NK-92 (cell line): ENCODE results near the gene ZNF519.
"Not testable (repeated sequence)": the region's sequence is repeated elsewhere in the genome, so short reads cannot be mapped to it uniquely, and the experiment has no call there.

Source experiments
- DNase-seq: peaks from one replicate; lab custom pipeline; 2025; ENCODE audit not compliant: unreplicated experiment; lab: John Stamatoyannopoulos, UW

ZNF519 gene

DNA sequence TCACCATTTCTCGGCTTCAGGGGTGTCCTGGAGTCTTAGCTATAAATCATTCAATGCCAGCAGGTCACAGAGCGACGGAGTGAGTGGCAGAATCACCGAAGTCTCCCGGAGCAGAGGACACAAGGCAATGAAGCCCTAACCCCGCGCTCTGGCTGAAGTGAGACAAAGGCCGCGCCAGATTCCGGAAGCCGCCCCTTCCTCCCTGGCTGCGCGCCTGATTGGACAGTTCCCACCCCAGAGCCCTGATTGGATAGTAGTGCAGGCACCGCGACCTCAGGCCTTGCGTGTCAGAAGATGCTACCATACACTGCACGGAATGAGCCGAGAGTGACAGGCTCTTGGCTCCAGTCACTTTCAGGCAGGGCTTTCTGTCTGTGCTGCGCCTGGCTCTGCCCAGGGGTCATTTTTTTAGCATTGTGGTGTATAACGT is at the start of gene ZNF519:
Gene ZNF519 (minus strand): TSS at position 165 of the 430 bp plus-strand sequence. CDS start 158 bp downstream, at position 7.
- DNase-seq: peak; percentile 24

DNA sequence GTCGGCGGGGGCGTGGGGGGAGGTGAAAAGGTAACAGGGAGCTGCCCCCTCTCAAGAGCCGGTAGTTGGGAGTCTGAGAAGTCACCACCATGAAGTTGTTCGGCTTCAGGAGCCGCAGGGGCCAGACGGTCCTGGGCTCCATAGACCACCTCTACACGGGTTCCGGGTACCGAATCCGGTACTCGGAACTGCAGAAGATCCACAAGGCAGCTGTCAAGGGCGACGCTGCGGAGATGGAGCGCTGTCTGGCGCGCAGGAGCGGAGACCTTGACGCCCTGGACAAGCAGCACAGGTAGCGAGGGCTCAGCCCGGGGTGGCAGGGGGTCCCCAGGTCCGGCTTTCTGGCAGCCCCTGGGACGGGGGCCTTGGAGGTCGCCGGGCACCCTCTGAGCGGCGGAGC is 47.1 kb upstream of the ZNF519 start:
- DNase-seq: no peak

DNA sequence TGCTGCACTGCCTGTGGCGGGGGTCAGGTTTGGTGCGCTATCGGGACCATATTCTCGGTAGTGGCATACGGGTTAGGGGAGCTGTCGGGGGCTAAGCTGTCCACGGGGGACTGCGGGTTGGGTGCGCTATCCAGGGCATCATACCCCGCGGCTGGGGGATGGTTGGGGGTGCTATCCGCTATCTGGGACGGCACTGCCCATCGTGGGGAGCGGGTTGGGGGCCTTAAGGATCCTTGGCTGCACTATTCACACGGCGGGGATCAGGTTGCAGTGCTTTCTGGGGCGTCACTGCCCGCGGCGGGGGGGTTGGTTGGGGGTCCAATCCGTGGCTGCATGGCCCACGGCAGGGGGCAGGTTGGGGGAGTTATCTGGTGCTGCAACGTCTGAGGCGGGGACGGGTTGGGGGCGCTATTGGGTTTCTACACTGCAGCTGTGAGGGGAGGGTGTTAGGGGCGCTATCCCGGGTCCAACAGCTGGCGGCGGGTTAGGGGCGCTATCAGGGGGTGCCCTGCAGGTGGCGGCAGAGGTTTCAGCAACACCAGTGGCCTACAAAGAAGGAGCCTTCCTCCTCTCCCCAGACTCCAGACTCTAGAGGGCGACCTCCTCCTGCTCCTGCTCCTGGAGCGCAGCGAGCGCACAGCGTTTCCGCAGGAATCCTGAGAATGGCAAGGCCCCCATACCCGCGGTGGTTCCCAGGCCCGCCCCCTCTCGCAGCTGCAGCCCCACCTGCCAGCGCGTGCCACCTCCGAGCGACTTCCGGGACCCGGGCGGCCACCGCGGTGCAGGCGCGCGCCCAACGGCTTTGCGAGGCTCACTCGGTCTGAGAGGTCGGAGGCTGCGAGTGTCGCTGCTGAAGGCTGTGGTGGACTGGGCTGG is 46.3 kb upstream of the ZNF519 start:
- DNase-seq: not testable (repeated sequence)

DNA sequence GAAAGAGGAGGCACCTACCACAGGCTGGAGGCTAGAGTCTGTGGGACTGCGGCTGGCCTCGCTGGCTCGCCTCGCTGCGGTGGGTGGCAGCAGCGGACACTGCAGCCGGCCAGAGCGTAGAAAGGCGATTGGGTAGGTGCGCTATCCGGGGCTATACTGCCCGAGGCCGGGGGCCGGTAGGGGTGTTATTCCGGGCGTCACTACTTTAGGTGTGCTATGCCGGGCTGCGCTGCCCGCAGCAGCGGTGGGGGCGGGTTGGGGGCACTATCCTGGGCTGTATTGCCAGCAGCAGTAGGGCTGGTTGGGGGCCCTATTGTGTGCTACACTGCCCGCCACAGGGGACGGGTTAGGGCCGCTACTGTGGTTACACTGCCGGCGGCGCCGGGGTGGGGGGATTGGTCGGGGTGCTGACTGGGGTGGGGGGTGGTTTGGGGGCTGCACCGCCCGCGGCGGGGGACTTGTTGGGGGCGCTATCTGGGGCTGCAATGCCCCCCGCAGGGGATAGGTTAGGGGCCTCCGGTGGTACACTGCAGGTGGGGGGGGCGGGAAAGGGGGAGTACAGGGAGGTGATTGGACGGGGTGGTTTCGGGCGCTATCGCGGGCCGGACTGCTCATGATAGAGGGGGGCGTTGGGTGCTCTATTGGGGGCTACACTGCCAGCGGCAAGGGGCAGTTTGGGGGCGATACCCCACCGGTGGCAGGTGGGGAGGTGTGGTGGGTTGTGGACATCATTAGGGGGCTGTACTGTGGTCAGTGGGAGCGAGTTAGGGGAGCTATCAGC is 45.5 kb upstream of the ZNF519 start:
- not testable (repeated sequence) for DNase-seq

DNA sequence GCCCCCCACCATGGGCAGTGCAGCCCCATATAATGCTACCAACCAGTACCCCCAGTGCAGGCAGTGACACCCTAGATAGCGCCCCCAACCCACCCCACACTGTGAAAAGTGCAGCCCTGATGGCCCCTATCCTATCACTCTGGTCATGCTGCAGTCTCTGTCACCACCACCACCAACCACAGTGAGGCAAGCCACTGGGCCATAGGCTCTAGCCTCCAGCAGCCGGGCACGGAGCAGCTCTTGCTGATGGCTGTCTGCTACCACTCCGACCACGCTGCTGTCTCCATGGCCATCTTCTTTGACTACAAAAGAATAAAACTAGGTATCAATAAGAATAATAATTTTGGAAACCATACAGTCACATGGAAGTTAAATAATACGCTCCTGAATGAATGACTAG is 43.2 kb upstream of the ZNF519 start:
- DNase-seq: not testable (repeated sequence)

DNA sequence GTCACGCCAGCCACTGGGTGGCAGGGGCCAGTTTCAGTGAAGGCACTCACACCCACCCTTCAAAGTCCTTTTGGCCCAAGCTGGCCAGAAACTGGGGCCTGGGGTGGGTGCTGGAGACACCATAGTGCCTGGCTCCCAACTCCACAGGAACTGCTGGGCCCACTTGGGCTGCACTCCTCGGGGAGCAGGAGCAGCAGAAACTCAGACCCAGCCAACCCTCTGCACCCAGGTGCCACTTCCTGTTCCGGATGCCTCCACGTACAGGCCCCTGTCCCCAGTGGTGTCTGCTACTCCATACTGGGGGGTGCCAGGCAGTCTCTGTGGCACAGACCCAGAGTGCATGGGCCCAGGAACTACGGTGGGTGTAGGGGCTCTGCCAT is 42.5 kb upstream of the ZNF519 start:
- DNase-seq: no peak

DNA sequence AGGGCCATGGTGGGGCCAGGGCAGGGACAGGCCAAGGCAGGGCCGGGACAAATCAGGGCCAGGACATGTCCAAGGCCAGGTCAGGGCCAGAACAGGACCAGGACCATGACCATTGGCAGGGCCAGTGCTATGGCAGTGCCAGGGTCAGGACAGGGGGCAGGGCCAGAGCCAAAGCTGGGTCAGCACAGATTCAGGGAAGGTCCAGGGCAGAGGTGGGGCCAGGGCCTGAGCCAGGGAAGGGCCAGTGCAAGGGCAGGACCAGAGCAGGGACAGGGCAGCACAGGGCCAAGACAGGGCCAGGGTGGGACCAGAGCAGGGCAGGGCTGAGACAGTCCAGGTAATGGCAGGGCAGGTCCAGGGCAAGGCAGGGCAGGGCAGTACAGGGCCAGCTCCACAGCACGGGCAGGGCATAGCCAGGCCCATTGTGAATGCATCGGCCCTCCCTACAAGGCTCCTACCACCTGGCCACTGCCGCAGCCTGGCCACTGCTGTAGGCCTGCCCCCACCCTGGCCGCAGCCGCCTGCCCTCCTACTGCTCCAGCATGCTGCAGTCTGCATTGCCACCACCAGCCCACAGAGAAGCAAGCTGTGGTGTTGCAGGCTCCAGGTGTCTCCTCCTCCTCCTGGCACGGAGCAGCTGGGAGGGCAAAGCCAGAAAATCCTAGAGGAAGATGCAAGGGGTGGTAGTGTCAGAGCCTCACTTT is 41.9 kb upstream of the ZNF519 start:
- not testable (repeated sequence) for DNase-seq

DNA sequence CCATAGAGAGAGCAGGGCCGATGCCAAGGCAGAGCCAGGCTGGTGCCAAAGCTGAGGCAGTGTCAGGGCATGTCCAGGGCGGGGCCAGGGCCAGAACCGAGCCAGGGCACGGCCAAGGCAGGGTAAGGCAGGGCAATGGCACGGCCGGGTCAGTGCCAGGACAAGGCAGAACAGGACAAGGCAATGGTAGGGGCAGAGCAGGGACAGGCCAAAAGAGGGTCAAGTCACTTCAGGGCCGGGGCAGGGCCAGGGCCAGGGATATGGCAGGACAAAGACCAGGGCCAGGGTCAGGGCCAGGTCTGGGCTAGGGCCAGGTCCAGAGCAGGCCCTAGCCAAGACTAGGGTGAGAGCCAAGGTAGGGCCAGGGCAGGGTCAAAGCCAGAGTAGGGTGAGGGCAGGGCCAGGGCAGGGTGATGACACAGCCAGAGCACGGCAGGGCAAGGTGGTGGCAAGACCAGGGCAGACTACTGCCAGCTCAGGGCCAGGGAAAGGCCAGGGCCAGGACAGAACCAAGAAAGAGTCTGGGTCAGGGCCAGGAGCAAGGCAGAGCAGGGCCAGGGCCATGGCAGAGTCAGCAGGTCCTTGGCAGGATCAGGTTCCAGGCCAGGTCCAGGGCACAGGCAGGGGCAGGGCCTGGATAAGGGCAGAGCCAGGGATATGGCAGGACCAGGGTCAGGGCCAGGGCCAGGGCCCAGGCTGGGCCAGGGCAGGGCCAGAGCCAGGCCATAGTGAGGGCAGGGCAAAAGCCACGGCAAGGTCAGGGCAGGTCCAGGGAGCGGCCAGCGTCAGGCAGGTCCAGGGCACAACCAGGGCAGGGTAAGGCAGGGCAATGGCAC is 41.1 kb upstream of the ZNF519 start:
- not testable (repeated sequence) for DNase-seq

DNA sequence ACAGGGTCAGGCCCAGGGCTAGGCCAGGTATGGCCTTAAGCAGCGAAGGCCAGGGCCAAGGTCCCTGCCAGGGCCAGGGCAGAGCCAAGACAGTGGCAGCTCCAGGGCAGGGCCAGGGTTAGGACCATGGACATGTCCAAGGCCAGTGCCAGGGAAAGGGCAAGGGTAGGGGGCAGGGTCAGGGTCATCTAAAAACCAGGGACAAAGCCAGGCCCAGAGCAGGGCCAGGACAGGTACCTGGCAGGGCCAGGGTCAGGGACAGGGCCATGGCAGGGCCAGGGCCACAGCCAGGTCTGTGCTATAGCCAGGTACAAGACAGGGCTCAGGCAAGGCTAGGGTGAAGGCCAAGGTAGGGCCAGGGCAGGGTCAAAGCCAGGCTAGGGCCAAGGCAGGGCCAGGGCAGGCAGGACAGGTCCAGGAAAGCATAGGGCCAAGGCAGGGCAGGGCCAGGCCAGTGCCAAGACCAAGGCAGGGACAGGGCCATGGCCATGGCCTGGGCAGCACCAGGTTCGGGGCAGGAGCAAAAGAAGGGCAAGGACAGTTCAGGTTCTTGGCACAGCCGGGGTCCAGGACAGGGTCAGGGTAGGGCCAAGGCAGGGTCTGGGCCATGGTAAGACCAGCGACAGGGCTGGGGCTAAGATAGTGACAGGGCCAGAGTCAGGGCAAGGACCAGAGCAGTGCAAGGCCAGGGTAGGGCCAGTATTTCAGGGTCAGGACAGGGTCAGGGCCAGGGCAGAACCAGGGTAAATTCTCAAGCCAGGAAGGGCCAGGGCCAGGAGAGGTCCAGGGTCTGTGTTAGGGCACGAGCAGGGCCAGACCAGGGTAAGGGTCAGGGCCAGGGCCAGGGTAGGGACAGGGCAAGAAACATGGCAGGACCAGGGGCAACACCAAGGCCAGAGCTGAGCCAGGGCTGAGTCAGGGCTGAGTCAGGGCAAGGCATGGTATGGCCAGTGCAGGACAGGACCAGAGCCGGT is 40.2 kb upstream of the ZNF519 start:
- DNase-seq: not testable (repeated sequence)

DNA sequence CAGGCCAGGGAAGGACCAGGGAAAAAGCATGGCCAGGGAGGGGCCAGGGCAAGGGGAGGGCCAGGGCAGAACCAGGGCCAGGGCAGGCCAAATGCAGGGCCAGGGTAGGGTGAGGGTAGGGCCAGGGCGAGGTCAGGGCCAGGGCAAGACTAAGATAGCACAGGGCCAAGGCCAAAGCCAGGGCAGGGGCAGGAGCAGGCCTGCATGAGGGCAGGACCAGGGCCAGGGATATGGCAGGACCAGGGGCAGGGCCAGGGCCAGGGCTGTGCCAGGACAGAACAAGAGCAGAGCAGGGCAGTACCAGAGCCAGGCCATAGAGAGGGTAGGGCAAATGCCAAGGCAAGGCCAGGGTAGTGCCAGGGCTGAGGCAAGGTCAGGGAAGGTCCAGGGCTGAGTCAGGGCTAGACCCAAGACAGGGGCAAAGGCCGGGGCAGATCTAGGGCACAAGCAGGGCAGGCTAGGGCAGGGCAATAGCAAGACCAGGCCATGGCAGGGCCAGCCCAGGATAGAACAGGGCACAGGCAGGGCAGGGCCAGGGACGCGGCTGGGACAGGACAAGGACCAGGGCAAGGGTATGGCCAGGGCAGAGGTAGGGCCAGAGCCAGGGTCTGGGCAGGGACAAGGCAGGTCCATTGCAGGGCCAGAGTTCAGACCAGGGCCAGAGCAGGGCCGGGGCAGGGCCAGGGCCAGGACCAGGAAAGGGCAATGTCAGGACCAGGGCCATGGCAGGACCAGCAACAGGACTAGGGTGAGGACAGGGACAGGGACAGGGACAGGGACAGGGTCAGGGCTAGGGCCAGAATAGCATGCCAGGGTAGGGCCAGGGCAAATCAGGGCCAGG is 39.3 kb upstream of the ZNF519 start:
- not testable (repeated sequence) for DNase-seq

DNA sequence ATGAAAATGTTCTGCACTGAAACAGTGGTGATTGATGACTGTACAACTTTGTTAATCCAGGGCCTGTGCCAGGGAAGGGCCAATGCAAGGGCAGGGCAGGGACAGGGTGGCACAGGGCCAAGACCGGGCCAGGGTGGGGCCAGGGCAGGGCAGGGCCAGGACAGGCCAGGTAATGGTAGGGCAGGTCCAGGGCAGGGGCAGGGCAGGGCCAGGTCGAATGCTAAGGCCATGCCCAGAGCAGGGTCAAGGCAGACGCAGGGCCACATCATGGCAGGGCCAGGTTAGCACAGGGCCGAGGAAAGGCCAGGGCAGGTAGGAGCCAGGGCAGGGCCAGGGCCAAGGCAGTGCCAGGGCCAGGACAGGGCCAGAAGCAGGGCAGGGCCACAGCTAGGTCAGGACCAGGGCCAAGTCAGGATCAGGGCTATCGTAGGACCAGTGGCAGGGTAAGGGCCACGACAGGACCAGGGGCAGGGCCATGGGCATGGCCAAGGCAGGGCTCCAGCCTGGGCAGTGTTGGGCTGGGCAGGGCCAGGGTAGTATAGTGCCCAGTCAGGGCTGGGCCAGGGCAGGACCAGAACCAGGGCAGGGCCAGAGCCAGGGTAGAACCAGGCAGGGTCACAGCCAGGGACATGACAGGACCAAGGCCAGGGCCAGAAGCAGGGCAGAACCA is 38.3 kb upstream of the ZNF519 start:
- not testable (repeated sequence) for DNase-seq

DNA sequence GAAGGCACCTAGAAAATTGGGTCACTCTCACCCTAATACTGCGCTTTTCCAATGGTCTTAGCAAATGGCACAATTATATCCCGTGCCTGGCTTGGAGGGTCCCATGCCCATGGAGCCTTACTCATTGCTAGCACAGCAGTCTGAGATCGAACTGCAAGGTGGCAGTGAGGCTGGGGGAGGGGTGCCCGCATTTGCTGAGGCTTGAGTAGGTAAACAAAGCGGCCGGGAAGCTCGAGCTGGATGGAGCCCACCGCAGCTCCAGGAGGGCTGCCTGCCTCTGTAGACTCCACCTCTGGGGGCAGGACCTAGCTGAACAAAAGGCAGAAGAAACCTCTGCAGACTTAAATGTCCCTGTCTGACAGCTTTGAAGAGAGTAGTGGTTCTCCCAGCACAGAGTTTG is 30.7 kb upstream of the ZNF519 start:
- DNase-seq: not testable (repeated sequence)

DNA sequence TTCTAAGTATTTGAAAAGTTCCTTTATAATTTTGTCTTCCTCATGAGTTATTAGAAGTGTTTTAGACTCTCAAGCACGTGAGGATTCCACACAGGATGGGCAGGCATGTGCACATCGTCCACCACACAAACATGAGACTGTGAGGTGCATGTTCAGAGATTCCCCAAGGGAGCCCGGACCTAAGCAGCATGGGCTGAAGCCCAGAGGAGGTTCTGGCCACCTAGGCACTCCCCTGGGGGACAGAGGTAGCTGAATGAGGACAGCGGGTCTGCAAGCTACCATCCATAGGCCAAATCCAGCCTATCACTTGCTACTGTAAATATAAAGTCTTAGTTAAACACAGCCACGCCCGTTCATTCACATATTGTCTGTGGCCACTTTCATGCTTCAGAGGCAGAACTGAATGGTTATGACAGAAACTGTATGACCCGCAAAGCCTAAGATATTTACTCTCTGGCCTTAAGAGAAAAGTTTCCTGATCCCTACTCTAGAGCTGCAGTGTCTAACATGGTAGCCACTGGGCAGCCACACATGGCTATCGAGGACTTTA is 19.4 kb upstream of the ZNF519 start:
- DNase-seq: not testable (repeated sequence)

DNA sequence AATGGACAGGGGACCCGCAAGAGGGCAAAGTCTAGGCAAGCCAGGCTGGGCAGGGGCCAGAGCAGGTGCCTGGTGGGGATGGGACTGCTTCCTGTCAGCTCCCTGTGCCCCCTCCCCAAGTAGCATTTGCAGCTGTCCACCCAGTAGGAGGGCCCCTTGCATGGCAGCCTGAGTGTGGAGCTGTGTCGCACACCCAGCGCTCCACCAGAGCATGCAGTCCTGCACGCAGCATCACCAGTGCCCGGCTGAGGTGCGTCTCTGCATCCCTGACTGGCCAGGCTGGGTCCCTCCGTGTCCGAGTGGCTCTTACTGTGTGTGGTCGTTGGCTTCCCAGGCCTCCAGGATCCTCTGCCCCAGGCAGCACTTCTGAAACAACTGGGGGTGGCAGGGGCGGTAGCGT is 18.5 kb upstream of the ZNF519 start:
- not testable (repeated sequence) for DNase-seq

DNA sequence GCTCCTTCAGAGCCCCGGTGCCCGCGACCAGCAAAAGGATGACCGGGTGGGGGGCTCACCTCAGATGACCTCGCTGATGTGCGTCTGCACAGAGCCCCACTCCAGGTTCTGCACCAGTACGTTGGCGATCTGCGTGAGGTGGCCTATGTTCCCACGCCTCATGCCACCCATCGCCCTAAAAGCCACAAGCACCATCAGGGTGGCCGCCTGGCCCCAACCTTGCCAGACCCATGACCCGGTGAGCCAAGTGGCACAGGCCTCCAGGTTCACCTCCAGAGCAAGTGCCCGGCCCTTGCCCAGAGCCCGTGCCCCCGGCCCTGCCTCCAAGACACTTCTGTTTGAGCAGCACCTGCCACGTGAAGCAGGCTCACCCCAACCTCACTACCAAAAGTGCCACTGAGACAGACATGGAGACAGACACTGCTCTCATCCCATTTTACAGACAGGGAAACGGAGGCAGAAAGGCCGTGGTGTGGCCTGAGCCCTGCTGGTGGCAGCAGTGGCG is 17.7 kb upstream of the ZNF519 start:
- not testable (repeated sequence) for DNase-seq

DNA sequence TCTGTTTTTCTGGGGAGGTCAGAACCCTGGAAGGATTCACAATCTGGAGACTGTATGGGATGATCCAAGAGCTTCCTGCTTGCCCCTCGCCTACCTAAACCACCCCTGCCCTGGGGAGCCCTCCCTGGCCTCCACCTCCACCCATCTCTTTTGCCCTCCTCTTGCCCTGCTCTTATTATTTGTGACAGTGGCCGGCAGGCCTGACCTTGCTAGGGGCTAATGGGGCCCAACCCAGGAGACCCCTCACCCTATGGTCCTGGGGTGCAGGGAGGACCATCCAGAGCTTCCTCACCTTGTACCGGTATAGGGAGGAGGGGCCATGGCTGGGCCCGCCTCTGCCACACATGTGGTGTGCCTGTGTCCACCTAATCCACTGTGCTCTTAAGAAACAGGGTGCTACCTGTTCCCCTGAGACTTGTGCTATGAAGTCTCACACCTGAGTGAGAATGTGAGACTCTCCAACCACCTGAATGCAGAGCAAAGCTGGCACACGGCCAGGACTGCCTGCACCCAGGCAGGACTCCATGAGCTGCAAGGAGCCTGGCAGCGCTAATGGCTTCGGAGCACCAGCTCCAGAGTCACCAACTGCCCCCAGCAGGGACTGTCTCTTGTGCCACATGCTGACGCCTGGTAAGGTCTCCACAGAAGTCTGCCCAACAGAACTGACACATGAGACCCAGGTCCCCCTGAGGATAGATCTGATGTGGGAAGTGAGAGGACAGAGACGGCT is 17.1 kb upstream of the ZNF519 start:
- not testable (repeated sequence) for DNase-seq
